ENCODE measurements around the gene LGALS3BP.

Gene LGALS3BP

GRCh38 chr17:78934681-78935418, 44.9 kb downstream of the LGALS3BP start:
- no peak for DNase-seq

- DNase-seq = no peak
Measured at GRCh38 chr17:78933959-78934568, 45.7 kb downstream of the LGALS3BP start.

GRCh38 chr17:78933025-78933958, 46.4 kb downstream of the LGALS3BP start:
- peak; percentile 43 for DNase-seq

GRCh38 chr17:78929908-78930775, 49.6 kb downstream of the LGALS3BP start:
- DNase-seq = no peak

GRCh38 chr17:78925662-78926555, 53.8 kb downstream of the LGALS3BP start:
- no peak for DNase-seq

GRCh38 chr17:78925234-78925633, 54.5 kb downstream of the LGALS3BP start, which contains the start of gene TIMP2:
TSS of gene TIMP2 (minus strand) at chr17:78925387. CDS start at chr17:78925088, 299 bp downstream.
- peak; percentile 73 for DNase-seq

- no peak for DNase-seq
Measured at GRCh38 chr17:78924481-78925151, 55.1 kb downstream of the LGALS3BP start.

- DNase-seq = peak; percentile 67
Measured at GRCh38 chr17:78923660-78924453, 55.9 kb downstream of the LGALS3BP start.

GRCh38 chr17:78922816-78923498, 56.8 kb downstream of the LGALS3BP start:
- no peak for DNase-seq

GRCh38 chr17:78921437-78921971, 58.2 kb downstream of the LGALS3BP start:
- DNase-seq = no peak
